Psoas muscle (tissue), 8 donors: ENCODE results near the gene C1orf50. TPM values are rescaled to one million over a fixed set of nuclear protein-coding genes. Genes with fewer than 3 reads are reported as not detected.

Experiments
- ATAC-seq, 4 donors: fragments of 200-7000 bp; cut with Tn5 transposase; one replicate each; pipeline ENCODE4 v1.9.1; 2020; ENCODE audit warnings: moderate library complexity in 3 of 4, mild to moderate bottlenecking in 2 of 4
- DNase-seq, 2 donors: peaks; one replicate each; pipeline ENCODE4 v3.0.0-alpha.2; 2020
- H3K27ac ChIP-seq: fragments of 200-600 bp; one replicate; pipeline ENCODE4 v1.8.0; 2022
- H3K27me3 ChIP-seq, 3 donors: fragments of 200-600 bp in 1 of 3; one replicate each; pipeline versions ENCODE4 v1.6.1 to v1.8.0; 2013 to 2022; ENCODE audit warnings: low read length in 2 of 3, mild to moderate bottlenecking in 2 of 3, moderate library complexity in 1 of 3; ENCODE audit not compliant: insufficient read depth in 3 of 3
- H3K36me3 ChIP-seq, 2 donors: fragments of 200-600 bp in 1 of 2; one replicate each; pipeline versions ENCODE4 v1.6.1 to v1.8.0; 2013 to 2022; ENCODE audit warnings: low read depth in 1 of 2, mild to moderate bottlenecking in 1 of 2, moderate library complexity in 1 of 2; ENCODE audit not compliant: insufficient read depth in 1 of 2
- H3K4me1 ChIP-seq: fragments of 200-600 bp; one replicate; pipeline ENCODE4 v1.8.0; 2022
- H3K4me3 ChIP-seq: fragments of 200-600 bp; one replicate; pipeline ENCODE4 v1.8.0; 2022; ENCODE audit warnings: mild to moderate bottlenecking
- H3K9me3 ChIP-seq: fragments of 200-600 bp; one replicate; pipeline ENCODE4 v1.8.0; 2022
- CTCF ChIP-seq: fragments of 200-600 bp; IDR thresholded peaks from one replicate; pipeline ENCODE4 v1.8.0; 2022; ENCODE audit warnings: antibody characterized with exemption
- WGBS, 3 donors: extraction: QIAGEN DNeasy Blood & Tissue Kit; methylation state at CpG; one replicate each; pipeline versions ENCODE4 v1.1.6 to v1.1.7; 2013; 5-methylcytosine and 5-hydroxymethylcytosine counted together
- intact Hi-C, 2 donors: fragments of 100-400 bp; cut with DNase I; formaldehyde crosslinking; loops; one replicate each; pipeline versions ENCODE4 v1.11.0 to v1.14.2; 2022
- polyA plus RNA-seq, 3 donors: library from polyadenylated mRNA; stranded (reverse); fragments of 200-250 nt; gene quantifications; one replicate each; pipeline ENCODE4 v1.2.3, GENCODE V29; 2013
- total RNA-seq, 4 donors: library from RNA; stranded (reverse); fragmentation: NEBNext Ultra II Directional in 2 of 4; extraction: Animal tissue kit (Norgen Biotek cat#: 25700) in 2 of 4; gene quantifications; one replicate each; pipeline versions ENCODE4 v1.2.1 to v1.2.4, GENCODE V29; 2021 to 2023
- donor health status: healthy with polysubstance abuse.
- donor health status: DM: no; HTN: no; CAD: no; lungs with moderate emphysema.
- donor health status: Bipolar disorder and iron deficiency.
- donor health status: healthy.
- donor health status: DM: yes; HTN: yes; CAD: no.
- donor health status: DM: no; HTN: no; CAD: no.
- donor health status: DM: no; HTN: no; CAD: no.
- donor health status: DM: yes; HTN: yes; CAD: no.

C1orf50 gene
- total and polyA plus RNA-seq, 7 donors = 2.5 to 10.2 (median 7.5) TPM

GRCh38 chr1:42742141-42742540 is 24.9 kb upstream of the C1orf50 start:
- no peak for TF ChIP-seq CTCF
- Histone ChIP-seq H3K36me3 (peaks cover 0 to 13% of the 10 kb centered on the region in 2 donors), H3K4me1 (no peaks in the 10 kb centered on the region), H3K27me3 (no peaks in the 10 kb centered on the region), H3K4me3 (no peak overlapping the region), H3K9me3 (no peaks in the 10 kb centered on the region), H3K27ac (no peak overlapping the region)
- intact Hi-C loops = loop anchor here in 1 of 2 donors (10.0 kb wide), 1 partner anchor 587 kb away; the partner anchor contains the start of gene GUCA2B
- WGBS, 3 donors = 90 to 93% (median 92%) methylated on average over 8 of the region's 8 CpGs
- ATAC-seq = no peak
- peak in 1 of 2 donors; percentile 13 for DNase-seq

GRCh38 chr1:42742617-42743316 is 24.3 kb upstream of the C1orf50 start:
- no peaks in the 10 kb centered on the region for H3K27me3 ChIP-seq
- no peak for TF ChIP-seq CTCF
- H3K27ac ChIP-seq = no peak overlapping the region
- H3K9me3 ChIP-seq = no peaks in the 10 kb centered on the region
- DNase-seq (peak in 1 of 2 donors; percentile 22), ATAC-seq (no peak)
- H3K4me1 ChIP-seq = no peaks in the 10 kb centered on the region
- H3K36me3 ChIP-seq = peaks cover 0 to 19% of the 10 kb centered on the region in 2 donors
- H3K4me3 ChIP-seq = no peak overlapping the region
- 83 to 85% (median 85%) methylated on average over 9 of the region's 9 CpGs for WGBS, 3 donors
- intact Hi-C loops = loop anchor here in 1 of 2 donors (10.0 kb wide), 1 partner anchor 588 kb away; the partner anchor contains the start of gene GUCA2B

GRCh38 chr1:42743317-42744147 is 23.5 kb upstream of the C1orf50 start:
- H3K27ac ChIP-seq = no peak overlapping the region
- peaks cover 0 to 25% of the 10 kb centered on the region in 2 donors for H3K36me3 ChIP-seq
- H3K4me1 ChIP-seq = no peaks in the 10 kb centered on the region
- no peaks in the 10 kb centered on the region for H3K9me3 ChIP-seq
- WGBS, 3 donors = 71 to 78% (median 76%) methylated on average over 21 of the region's 21 CpGs
- no peak overlapping the region for H3K4me3 ChIP-seq
- intact Hi-C loops = loop anchor here in 1 of 2 donors (10.0 kb wide), 1 partner anchor 589 kb away; the partner anchor contains the start of gene GUCA2B
- H3K27me3 ChIP-seq = no peaks in the 10 kb centered on the region
- ATAC-seq (no peak), DNase-seq (peak in 1 of 2 donors; percentile 27)
- no peak for TF ChIP-seq CTCF

- Histone ChIP-seq H3K4me1 (no peaks in the 10 kb centered on the region), H3K27ac (no peak overlapping the region), H3K9me3 (no peaks in the 10 kb centered on the region), H3K27me3 (no peaks in the 10 kb centered on the region), H3K36me3 (peaks cover 0 to 31% of the 10 kb centered on the region in 2 donors), H3K4me3 (no peak overlapping the region)
- TF ChIP-seq CTCF = no peak
- DNase-seq (peak in 1 of 2 donors; percentile 9), ATAC-seq (no peak)
- intact Hi-C loops = loop anchor here in 1 of 2 donors (10.0 kb wide), 1 partner anchor 589 kb away; the partner anchor contains the start of gene GUCA2B
- 87 to 92% (median 90%) methylated on average over 9 of the region's 9 CpGs for WGBS, 3 donors
These were observed 23.0 kb upstream of the C1orf50 start for GRCh38 chr1:42744148-42744413.
